ENCODE data around the gene VAV2. TPM values are rescaled to one million over a fixed set of nuclear protein-coding genes. Genes with fewer than 3 reads are reported as not detected.

Gene VAV2
- total RNA-seq, 6 experiments from 2014 or later, result 17.6 to 24.5 (median 21.7) TPM

- Mint-ChIP-seq H3K27ac (peak overlapping the region; percentile 62), H3K36me3 (ENCODE audit: low read depth) (no peaks in the 10 kb centered on the region), H3K27me3 (ENCODE audit: insufficient read depth) (peaks cover 2% of the 10 kb centered on the region), H3K9me3 (no peaks in the 10 kb centered on the region), H3K4me3 (peak overlapping the region; percentile 62), H3K4me1 (ENCODE audit: low read depth) (peaks cover 25% of the 10 kb centered on the region)
- DNase-seq, result no peak
- no peak for TF ChIP-seq CTCF (IDR thresholded peaks at IDR 0.05)
Observed at GRCh38 chr9:133956520-133957076, 35.5 kb downstream of the VAV2 start.

GRCh38 chr9:133955821-133956411 is 36.2 kb downstream of the VAV2 start:
- Mint-ChIP-seq H3K4me3 (peak overlapping the region; percentile 62), H3K36me3 (ENCODE audit: low read depth) (no peaks in the 10 kb centered on the region), H3K27ac (peak overlapping the region; percentile 62), H3K27me3 (ENCODE audit: insufficient read depth) (peaks cover 2% of the 10 kb centered on the region), H3K9me3 (no peaks in the 10 kb centered on the region), H3K4me1 (ENCODE audit: low read depth) (peaks cover 25% of the 10 kb centered on the region)
- DNase-seq, result no peak
- TF ChIP-seq CTCF (IDR thresholded peaks at IDR 0.05), result no peak

- H3K4me3 Mint-ChIP-seq, result no peak overlapping the region
- no peaks in the 10 kb centered on the region for H3K36me3 Mint-ChIP-seq (ENCODE audit: low read depth)
- H3K27ac Mint-ChIP-seq, result no peak overlapping the region
- H3K4me1 Mint-ChIP-seq (ENCODE audit: low read depth), result peaks cover 25% of the 10 kb centered on the region
- H3K27me3 Mint-ChIP-seq (ENCODE audit: insufficient read depth), result peaks cover 2% of the 10 kb centered on the region
- no peaks in the 10 kb centered on the region for H3K9me3 Mint-ChIP-seq
- DNase-seq, result no peak
- TF ChIP-seq CTCF (IDR thresholded peaks at IDR 0.05), result no peak
Observed at GRCh38 chr9:133954862-133955529, 37.1 kb downstream of the VAV2 start.

DNA sequence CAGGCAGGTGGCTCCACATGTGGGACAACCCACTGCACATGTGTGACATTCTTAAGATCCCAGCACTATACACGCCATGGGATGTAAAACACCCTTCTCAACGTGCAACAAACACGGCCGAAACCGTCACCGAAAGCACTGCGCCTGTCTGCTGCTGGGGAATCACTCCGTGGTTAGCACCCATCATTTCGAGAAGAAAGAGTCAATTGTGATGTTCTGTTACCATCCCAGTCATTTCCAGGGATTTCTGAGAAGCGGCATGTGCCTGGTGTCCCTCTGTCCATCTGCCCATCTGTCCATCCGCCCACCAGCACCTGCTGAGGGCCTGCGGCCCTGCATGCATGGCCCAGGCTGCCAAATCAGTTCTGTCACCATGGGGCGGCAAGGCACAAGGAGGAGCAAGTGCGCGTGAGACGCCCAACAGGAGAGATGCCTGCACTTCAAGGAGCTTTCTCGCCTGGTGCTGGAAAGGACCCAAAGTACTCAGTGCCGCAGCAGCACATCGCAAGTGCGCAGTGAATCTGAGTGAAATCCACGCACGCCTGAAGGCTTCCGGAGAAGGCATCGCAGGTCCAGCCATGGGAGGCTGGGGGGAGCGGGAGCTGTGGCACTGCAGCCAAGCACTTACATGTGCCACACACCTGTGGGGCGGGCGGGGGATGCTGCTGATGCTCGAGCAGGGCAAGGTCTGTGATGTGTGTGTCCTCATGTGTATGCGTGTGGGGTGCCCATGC is 38.0 kb downstream of the VAV2 start:
- H3K9me3 Mint-ChIP-seq, result no peaks in the 10 kb centered on the region
- DNase-seq, result no peak
- no peaks in the 10 kb centered on the region for H3K36me3 Mint-ChIP-seq (ENCODE audit: low read depth)
- H3K4me3 Mint-ChIP-seq, result no peak overlapping the region
- H3K4me1 Mint-ChIP-seq (ENCODE audit: low read depth), result peaks cover 25% of the 10 kb centered on the region
- no peaks in the 10 kb centered on the region; the same call in 1 of the 2 replicates for H3K27me3 Mint-ChIP-seq (ENCODE audit: insufficient read depth)
- TF ChIP-seq CTCF (IDR thresholded peaks at IDR 0.05), result no peak
- H3K27ac Mint-ChIP-seq, result no peak overlapping the region

GRCh38 chr9:133953621-133953975 is 38.5 kb downstream of the VAV2 start:
- H3K27ac Mint-ChIP-seq, result no peak overlapping the region
- H3K4me3 Mint-ChIP-seq, result no peak overlapping the region
- H3K4me1 Mint-ChIP-seq (ENCODE audit: low read depth), result peaks cover 21% of the 10 kb centered on the region
- H3K9me3 Mint-ChIP-seq, result no peaks in the 10 kb centered on the region
- TF ChIP-seq CTCF (IDR thresholded peaks at IDR 0.05), result no peak
- H3K36me3 Mint-ChIP-seq (ENCODE audit: low read depth), result no peaks in the 10 kb centered on the region
- H3K27me3 Mint-ChIP-seq (ENCODE audit: insufficient read depth), result peaks cover 1% of the 10 kb centered on the region; the same call in 1 of the 2 replicates
- no peak for DNase-seq
